GM20000 (cell line): ENCODE results near the gene KLF3.

Experiments used
- DNase-seq: peaks from one replicate; pipeline ENCODE4 v3.0.0; 2012; ENCODE audit warnings: low spot score
- CTCF ChIP-seq: IDR thresholded peaks from 2 replicates; pipeline ENCODE4 v1.5.1; 2012; ENCODE audit warnings: mild to moderate bottlenecking, control low read depth; ENCODE audit errors: extremely low read depth, missing control alignments

The KLF3 gene

GRCh38 chr4:38670939-38671591, 7.1 kb downstream of the KLF3 start:
- no peak for DNase-seq
- TF ChIP-seq CTCF = no peak

- no peak for DNase-seq
- no peak for TF ChIP-seq CTCF
Measured at GRCh38 chr4:38671592-38671940, 7.6 kb downstream of the KLF3 start.

DNA sequence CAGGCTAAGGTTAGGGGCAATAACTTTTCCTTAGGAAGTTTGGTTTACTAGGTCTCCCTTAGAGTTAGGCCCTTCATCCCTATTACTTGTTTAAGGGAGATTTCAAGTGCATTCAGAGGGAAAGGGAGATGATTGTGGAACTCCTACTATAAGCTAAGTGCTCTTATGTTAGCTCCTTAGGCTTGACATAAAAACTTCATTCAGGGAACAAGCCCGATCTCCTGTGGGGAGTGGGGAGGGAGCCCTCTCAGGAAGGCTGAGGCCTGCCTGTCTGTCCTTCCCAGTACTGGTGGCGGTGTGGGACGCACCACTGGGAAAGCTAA, 8.0 kb downstream of the KLF3 start:
- no peak for DNase-seq
- TF ChIP-seq CTCF = no peak

- DNase-seq = no peak
- no peak for TF ChIP-seq CTCF
Measured at GRCh38 chr4:38672397-38673129, 8.6 kb downstream of the KLF3 start.

DNA sequence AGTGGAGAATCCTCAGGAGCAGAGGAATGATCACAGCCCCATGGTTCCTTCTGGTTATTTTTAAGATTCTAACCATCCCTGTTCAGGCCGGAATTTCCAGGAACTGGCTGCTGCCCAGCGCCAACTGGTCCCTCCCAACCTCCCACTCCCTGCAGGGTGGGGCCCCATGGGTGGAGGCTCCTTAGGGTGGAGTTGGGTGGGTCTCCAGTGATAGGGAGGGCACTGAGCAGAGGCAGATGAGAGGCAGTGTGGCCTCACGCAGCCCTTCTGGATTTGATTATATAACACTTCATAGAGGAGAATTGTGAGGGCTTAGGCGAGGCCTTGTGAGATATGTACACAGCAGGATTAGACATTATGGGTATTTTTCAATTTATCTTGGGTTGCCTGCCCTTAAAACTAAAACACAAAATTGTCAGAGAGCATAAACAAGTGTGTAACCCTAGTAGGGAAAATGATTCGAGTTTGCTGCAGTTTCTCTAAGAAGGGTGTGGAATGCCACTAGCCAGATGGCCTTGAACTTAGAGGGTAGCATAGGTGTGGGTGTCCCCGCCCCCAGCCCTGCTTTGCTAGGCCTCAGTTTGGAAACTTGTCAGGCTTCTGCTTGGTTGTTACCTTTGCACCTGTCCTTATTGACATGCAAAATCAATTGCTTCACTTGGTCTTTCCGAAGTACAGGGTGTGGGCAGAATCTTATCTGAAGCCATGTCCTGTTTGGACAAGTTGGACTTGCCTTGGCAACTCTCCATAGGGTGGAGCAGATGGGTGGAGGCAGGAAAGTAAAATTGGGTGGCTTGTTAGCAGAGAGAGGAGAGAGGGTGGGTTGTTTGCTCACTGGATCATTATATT, 9.4 kb downstream of the KLF3 start:
- no peak for TF ChIP-seq CTCF
- DNase-seq = no peak

- no peak for TF ChIP-seq CTCF
- no peak for DNase-seq
Measured at GRCh38 chr4:38674258-38675144, 10.5 kb downstream of the KLF3 start.
